HepG2 (cell line): ENCODE data around the gene MOB4.

Source experiments
- JUN ChIP-seq: sonication (generic); formaldehyde crosslinking; IDR thresholded peaks from 2 replicates; pipeline ENCODE4 v1.4.0; 2020; ENCODE audit warnings: mild to moderate bottlenecking, missing genetic modification reagents
- KLF15 ChIP-seq: sonication (generic); formaldehyde crosslinking; IDR thresholded peaks from 2 replicates; pipeline ENCODE4 v1.8.1; 2023; ENCODE audit warnings: borderline replicate concordance, mild to moderate bottlenecking, inconsistent platforms, missing genetic modification reagents, mixed read lengths
- SRF ChIP-seq: IDR thresholded peaks from 2 replicates; pipeline ENCODE4 v1.6.1; 2011; ENCODE audit warnings: mild to moderate bottlenecking, low read depth, low read length, moderate library complexity
- TCF12 ChIP-seq, 2 experiments: fragments of 450-650 bp in 1 of 2; sonication (generic) in 1 of 2; formaldehyde crosslinking in 1 of 2; IDR thresholded peaks; 2 replicates each; pipeline versions ENCODE4 v1.6.1 to v1.8.0; 2017 to 2022; ENCODE audit warnings: antibody characterized with exemption in 1 of 2, mild to moderate bottlenecking in 1 of 2, missing genetic modification reagents in 1 of 2, moderate library complexity in 1 of 2
- TF ChIP-seq, protein P1 (sequence below): sonication (generic); formaldehyde crosslinking; IDR thresholded peaks from 2 replicates; pipeline ENCODE4 v1.4.0; 2020; ENCODE audit warnings: missing genetic modification reagents

GRCh38 chr2:197499594-197500502 lies 16.0 kb upstream of the MOB4 start, which contains the start of the genes HSPD1 and HSPE1:
- TF ChIP-seq KLF15 (CRISPR knock-in tag) = peak; percentile 93; the same call in 1 of the 2 replicates
- TF ChIP-seq SRF = peak; percentile 48; the same call in 1 of the 2 replicates
- TF ChIP-seq, protein P1, sequence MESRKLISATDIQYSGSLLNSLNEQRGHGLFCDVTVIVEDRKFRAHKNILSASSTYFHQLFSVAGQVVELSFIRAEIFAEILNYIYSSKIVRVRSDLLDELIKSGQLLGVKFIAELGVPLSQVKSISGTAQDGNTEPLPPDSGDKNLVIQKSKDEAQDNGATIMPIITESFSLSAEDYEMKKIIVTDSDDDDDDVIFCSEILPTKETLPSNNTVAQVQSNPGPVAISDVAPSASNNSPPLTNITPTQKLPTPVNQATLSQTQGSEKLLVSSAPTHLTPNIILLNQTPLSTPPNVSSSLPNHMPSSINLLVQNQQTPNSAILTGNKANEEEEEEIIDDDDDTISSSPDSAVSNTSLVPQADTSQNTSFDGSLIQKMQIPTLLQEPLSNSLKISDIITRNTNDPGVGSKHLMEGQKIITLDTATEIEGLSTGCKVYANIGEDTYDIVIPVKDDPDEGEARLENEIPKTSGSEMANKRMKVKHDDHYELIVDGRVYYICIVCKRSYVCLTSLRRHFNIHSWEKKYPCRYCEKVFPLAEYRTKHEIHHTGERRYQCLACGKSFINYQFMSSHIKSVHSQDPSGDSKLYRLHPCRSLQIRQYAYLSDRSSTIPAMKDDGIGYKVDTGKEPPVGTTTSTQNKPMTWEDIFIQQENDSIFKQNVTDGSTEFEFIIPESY (CRISPR knock-in tag) = peak; percentile 15; the same call in 1 of the 2 replicates
- TF ChIP-seq JUN (CRISPR knock-in tag) = peak; percentile 93
- no peak for TF ChIP-seq TCF12 (IDR thresholded peaks at IDR 0.05)
- peak; percentile 95; the same call in 1 of the 2 replicates for TF ChIP-seq TCF12 (CRISPR knock-in tag; IDR thresholded peaks at IDR 0.05)
